Gastroesophageal sphincter (tissue), 4 donors: ENCODE results near the gene COL18A1. TPM values are rescaled to one million over a fixed set of nuclear protein-coding genes. Genes with fewer than 3 reads are reported as not detected.
A peak's percentile ranks its signal among the peaks of the same experiment; 100 is the strongest.
"Not testable (repeated sequence)": the region's sequence is repeated elsewhere in the genome, so short reads cannot be mapped to it uniquely, and the experiment has no call there.

Experiments
- ATAC-seq: fragments of 150-250 bp; one replicate; pipeline ENCODE4 v1.9.1; 2016; ENCODE audit warnings: mild to moderate bottlenecking, moderate library complexity
- H3K27ac ChIP-seq, 4 donors: fragments of 200-600 bp; sonication (generic) in 3 of 4; 1 replicate in 3 of 4; 2 replicates in 1 of 4; pipeline ENCODE4 v1.5.1; 2016 to 2019
- H3K27me3 ChIP-seq: fragments of 200-600 bp; sonication (generic); one replicate; pipeline ENCODE4 v1.5.1; 2019
- H3K36me3 ChIP-seq, 2 donors: fragments of 200-600 bp; sonication (generic); one replicate each; pipeline ENCODE4 v1.5.1; 2019; ENCODE audit warnings: control low read depth in 1 of 2
- H3K4me1 ChIP-seq, 3 donors: fragments of 200-600 bp; sonication (generic); 1 replicate in 2 of 3; 2 replicates in 1 of 3; pipeline ENCODE4 v1.5.1; 2016 to 2019; ENCODE audit warnings: control low read depth in 2 of 3
- H3K4me3 ChIP-seq, 2 donors: fragments of 200-600 bp; sonication (generic); one replicate each; pipeline ENCODE4 v1.5.1; 2019; ENCODE audit warnings: mild to moderate bottlenecking in 1 of 2, moderate library complexity in 1 of 2
- H3K9me3 ChIP-seq, 3 donors: fragments of 200-600 bp; sonication (generic); one replicate each; pipeline ENCODE4 v1.5.1; 2017 to 2019; ENCODE audit warnings: control low read depth in 2 of 3
- CTCF ChIP-seq, 4 experiments: fragments of 200-600 bp in 2 of 4; fragments of 450-650 bp in 2 of 4; sonication (generic) in 1 of 4; IDR thresholded peaks; one replicate each; pipeline ENCODE4 v1.5.1; 2017 to 2019; ENCODE audit warnings: antibody characterized with exemption in 4 of 4, mild to moderate bottlenecking in 2 of 4, moderate library complexity in 2 of 4
- EP300 ChIP-seq: sonication (generic); formaldehyde crosslinking; IDR thresholded peaks from one replicate; pipeline ENCODE4 v1.6.1; 2017; ENCODE audit warnings: antibody characterized with exemption, mild to moderate bottlenecking
- POLR2A ChIP-seq, 2 donors: fragments of 450-650 bp; IDR thresholded peaks; one replicate each; pipeline ENCODE4 v1.6.1; 2017; ENCODE audit warnings: antibody characterized with exemption in 2 of 2, mild to moderate bottlenecking in 2 of 2, moderate library complexity in 1 of 2
- POLR2AphosphoS5 ChIP-seq: sonication (generic); formaldehyde crosslinking; IDR thresholded peaks from one replicate; pipeline ENCODE4 v1.6.1; 2017; ENCODE audit warnings: antibody characterized with exemption
- WGBS, 2 donors: methylation state at CpG; one replicate each; pipeline ENCODE4 v1.1.5; 2018; ENCODE audit warnings: low coverage in 1 of 2; 5-methylcytosine and 5-hydroxymethylcytosine counted together
- total RNA-seq, 4 donors: library from RNA; depleted of rRNA; stranded (reverse); fragments of >200 nt; gene quantifications; one replicate each; pipeline ENCODE4 v1.1.0, GENCODE V29; 2016

The COL18A1 gene
- total RNA-seq, 4 donors from 2014 or later, result 69.3 to 116 (median 78.4) TPM

- Histone ChIP-seq H3K36me3 (no peaks in the 10 kb centered on the region), H3K4me1 (peaks cover 0 to 73% (median 30%) of the 10 kb centered on the region in 3 donors), H3K9me3 (no peaks in the 10 kb centered on the region), H3K27me3 (no peaks in the 10 kb centered on the region), H3K4me3 (no peak overlapping the region), H3K27ac (peak overlapping the region in 2 of 4 donors; percentile 14 to 66)
- 80% methylated on average over 1 of the region's 18 CpGs; no CpG with 5 or more reads in 1 of the 2 donors for WGBS, 2 donors
- no peak for TF ChIP-seq POLR2AphosphoS5
- TF ChIP-seq EP300, result no peak
- no peak for TF ChIP-seq CTCF (IDR thresholded peaks at IDR 0.05)
- no peak for TF ChIP-seq POLR2A (IDR thresholded peaks at IDR 0.05)
- no peak for ATAC-seq
Measured at GRCh38 chr21:45436351-45437065, 31.5 kb downstream of the COL18A1 start.

GRCh38 chr21:45437844-45438243, 32.9 kb downstream of the COL18A1 start:
- not testable (repeated sequence) for H3K4me3 ChIP-seq, H3K36me3 ChIP-seq
- H3K4me1 ChIP-seq, result peaks cover 0 to 59% (median 19%) of the 10 kb centered on the region in 3 donors

GRCh38 chr21:45438391-45439145, 33.6 kb downstream of the COL18A1 start:
- peaks cover 0 to 52% (median 17%) of the 10 kb centered on the region in 3 donors for H3K4me1 ChIP-seq
- H3K36me3 ChIP-seq, result no peaks in the 10 kb centered on the region
- 70 to 80% methylated on average over 2 to 9 of the region's 26 CpGs for WGBS, 2 donors
- no peak for ATAC-seq
- no peaks in the 10 kb centered on the region for H3K27me3 ChIP-seq
- peak overlapping the region in 1 of 2 donors; percentile 46 for H3K4me3 ChIP-seq
- TF ChIP-seq EP300 (no peak), CTCF (IDR thresholded peaks at IDR 0.05) (no peak), POLR2AphosphoS5 (no peak), POLR2A (IDR thresholded peaks at IDR 0.05) (no peak)
- H3K27ac ChIP-seq, result peak overlapping the region in 3 of 4 donors; percentile 79 to 80 (median 80)
- H3K9me3 ChIP-seq, result no peaks in the 10 kb centered on the region

More at GRCh38 chr21:45437844-45438243, 32.9 kb downstream of the COL18A1 start:
- H3K27me3 ChIP-seq, H3K9me3 ChIP-seq, H3K27ac ChIP-seq, ATAC-seq: not testable (repeated sequence)

GRCh38 chr21:45439161-45439872, 34.4 kb downstream of the COL18A1 start:
- WGBS, 2 donors, result 3 to 20% methylated on average over 1 to 12 of the region's 58 CpGs
- Histone ChIP-seq H3K27ac (peak overlapping the region in 3 of 4 donors; percentile 79 to 80 (median 80)), H3K4me3 (peak overlapping the region in 1 of 2 donors; percentile 46), H3K9me3 (no peaks in the 10 kb centered on the region), H3K4me1 (peaks cover 0 to 45% (median 17%) of the 10 kb centered on the region in 3 donors), H3K36me3 (no peaks in the 10 kb centered on the region), H3K27me3 (no peaks in the 10 kb centered on the region)
- ATAC-seq, result peak; percentile 90
- TF ChIP-seq POLR2AphosphoS5 (peak; percentile 56), CTCF (IDR thresholded peaks at IDR 0.05) (peak in 3 of 4 experiments; percentile 98 to 99 (median 99)), POLR2A (IDR thresholded peaks at IDR 0.05) (no peak)

GRCh38 chr21:45439901-45440461, 35.0 kb downstream of the COL18A1 start:
- WGBS, 2 donors, result 91 to 100% methylated on average over 8 to 9 of the region's 28 CpGs
- no peaks in the 10 kb centered on the region for H3K36me3 ChIP-seq
- peak overlapping the region in 3 of 4 donors; percentile 79 to 80 (median 80) for H3K27ac ChIP-seq
- peaks cover 0 to 38% (median 17%) of the 10 kb centered on the region in 3 donors for H3K4me1 ChIP-seq
- TF ChIP-seq EP300, result no peak
- TF ChIP-seq CTCF (IDR thresholded peaks at IDR 0.05), result no peak
- no peak for TF ChIP-seq POLR2AphosphoS5
- TF ChIP-seq POLR2A (IDR thresholded peaks at IDR 0.05), result no peak
- H3K27me3 ChIP-seq, result no peaks in the 10 kb centered on the region
- ATAC-seq, result no peak
- H3K4me3 ChIP-seq, result peak overlapping the region in 1 of 2 donors; percentile 46
- no peaks in the 10 kb centered on the region for H3K9me3 ChIP-seq
